NCI-H226 (cell line): ENCODE data around the gene BHLHE23.

ENCODE experiments used
- DNase-seq: peaks from one replicate; pipeline ENCODE4 v3.0.0-alpha.2; 2015

The BHLHE23 gene

GRCh38 chr20:63006540-63007359, at the start of gene BHLHE23:
Gene BHLHE23 (minus strand): TSS chr20:63006964. CDS start chr20:63006774, 190 bp downstream.
- DNase-seq, result no peak

- DNase-seq, result no peak
Measured at GRCh38 chr20:63055575-63056235, 48.9 kb upstream of the BHLHE23 start.

DNA sequence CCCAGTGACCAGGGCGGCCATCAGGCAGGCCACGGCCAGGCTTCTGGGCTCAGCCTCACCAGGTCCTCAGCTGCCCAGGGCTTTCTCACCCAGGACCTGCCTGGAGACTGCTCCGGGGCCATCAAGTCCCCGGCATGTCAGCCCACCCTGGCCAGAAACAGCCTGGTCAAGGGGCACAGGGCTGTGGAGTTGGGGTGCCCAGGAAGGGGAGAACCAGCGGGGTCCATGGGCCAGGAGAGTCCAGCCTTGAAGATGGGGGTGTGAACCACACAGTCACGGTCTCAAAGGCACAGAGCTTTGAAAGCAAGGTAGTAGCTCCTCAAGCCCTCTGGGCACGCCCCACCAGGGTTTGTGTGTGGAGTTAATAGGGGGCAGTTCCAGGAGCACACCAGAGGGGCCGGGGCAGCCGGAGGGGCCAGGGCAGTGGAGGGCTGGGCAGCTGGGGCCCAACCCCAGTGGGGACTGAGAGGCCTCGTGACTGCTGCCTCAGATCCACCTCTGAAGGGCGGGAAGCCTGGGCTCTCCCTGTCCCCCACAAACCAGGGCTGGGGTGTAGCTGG, 48.0 kb upstream of the BHLHE23 start:
- DNase-seq, result no peak

- DNase-seq, result no peak
Measured at GRCh38 chr20:63054103-63054474, 47.3 kb upstream of the BHLHE23 start.

- DNase-seq, result no peak
Measured at GRCh38 chr20:63053432-63054102, 46.8 kb upstream of the BHLHE23 start.

- DNase-seq, result no peak
Measured at GRCh38 chr20:63052571-63053431, 46.0 kb upstream of the BHLHE23 start.

DNA sequence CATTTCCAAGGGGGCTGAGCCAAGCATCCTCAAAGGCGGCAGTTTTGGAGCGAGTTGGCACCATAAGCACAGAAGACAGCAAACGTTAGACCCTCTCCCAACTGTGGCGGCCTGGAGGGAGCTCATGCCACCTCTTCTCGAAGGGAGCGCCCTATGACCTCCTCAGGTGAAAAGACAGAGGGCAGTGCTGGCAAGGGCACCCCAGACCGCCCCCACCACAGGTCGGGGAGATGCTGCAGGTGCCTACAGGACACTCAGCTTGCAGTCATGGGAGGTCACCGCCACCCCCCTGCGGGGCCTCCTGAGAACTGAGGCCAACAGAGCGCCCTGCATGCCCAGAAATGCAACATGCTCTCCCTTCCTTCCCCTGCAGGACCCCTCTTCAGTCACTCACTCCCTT, 45.1 kb upstream of the BHLHE23 start:
- DNase-seq, result no peak

DNA sequence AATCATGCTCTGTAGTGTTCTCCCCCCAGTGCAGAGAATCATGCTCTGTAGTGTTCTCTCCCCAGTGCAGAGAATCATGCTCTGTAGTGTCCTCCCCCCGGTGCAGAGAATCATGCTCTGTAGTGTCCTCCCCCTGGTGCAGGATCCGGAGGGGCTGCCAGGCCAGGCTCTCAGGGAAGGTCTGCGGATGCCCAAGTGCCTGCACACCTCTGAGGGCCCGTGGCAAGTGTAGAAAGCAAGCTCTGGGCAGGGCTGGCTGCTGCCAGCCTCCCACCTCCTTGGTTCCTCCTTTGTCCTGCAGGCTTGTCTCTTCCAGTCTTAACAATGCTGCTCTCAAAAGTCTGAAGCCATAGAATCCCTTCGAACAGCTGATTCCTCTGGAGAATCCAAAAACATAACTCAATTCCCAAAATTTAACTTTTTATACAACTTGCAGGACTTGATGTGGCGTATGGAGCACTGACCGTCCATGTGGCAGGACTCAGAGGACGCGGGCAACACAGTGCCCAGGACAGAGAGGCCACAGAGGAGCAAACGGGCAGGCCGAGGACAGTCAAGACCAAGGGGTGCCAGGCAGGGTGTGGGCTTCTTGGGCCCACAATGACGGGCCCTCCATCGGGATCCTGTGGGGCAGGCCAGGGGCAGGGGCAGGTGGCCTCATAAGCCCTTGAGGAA, 44.6 kb upstream of the BHLHE23 start:
- DNase-seq, result no peak

GRCh38 chr20:63050406-63050805, 43.6 kb upstream of the BHLHE23 start:
- DNase-seq, result no peak

GRCh38 chr20:63049561-63050221, 42.9 kb upstream of the BHLHE23 start:
- DNase-seq, result no peak

- no peak for DNase-seq
Measured at GRCh38 chr20:63049191-63049518, 42.4 kb upstream of the BHLHE23 start.

DNA sequence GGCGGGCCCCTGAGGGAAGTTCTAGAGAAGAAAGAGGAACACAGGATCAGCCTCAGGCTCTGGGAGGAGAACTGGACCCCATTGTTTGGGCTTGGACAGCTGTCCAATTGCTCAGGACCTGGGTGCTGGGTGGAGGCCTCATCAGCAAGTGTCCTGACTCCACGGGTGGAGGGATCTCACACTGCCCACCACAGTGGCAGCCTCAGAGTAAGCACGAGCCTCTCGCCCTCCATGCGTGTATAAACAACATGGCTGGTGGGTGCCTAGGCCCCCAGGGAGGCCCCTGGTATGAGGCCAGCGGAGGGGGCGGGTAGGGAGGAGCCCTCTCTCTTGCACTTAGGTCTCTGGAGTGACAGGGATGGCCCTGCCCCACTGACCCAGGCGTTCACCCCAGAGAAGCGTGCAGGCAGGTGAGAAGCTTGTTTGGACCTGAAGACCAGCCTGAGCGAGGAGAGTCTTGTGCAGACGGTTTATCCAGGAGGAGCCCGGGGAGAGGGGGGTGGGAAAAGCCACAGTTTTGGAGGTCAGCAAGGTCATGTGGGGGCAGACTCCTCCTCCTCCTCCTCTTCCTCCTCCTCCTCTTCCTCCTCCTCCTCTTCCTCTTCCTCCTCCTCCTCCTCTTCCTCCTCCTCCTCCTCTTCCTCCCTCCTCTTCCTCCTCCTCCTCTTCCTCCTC, 41.9 kb upstream of the BHLHE23 start:
- DNase-seq, result no peak

DNA sequence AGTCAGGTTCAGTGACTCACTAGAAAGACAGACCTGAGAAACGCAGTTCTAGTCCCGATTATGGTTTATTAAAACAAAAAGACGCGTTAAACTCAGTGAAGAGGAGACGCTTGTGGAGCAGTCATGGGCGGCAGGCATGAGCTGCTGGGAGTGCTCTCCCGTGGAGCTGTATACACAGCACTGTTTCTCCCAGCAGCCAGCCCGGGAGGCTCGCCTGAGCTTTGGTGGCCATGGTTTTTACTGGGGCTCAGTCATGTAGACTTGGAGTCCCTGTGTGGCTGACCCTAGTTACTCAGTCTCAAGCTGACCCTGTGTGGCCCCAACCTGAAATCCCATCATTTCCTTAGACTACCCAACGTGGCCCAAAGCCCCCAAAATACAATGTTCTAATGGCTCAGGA, 41.2 kb upstream of the BHLHE23 start:
- DNase-seq, result no peak

GRCh38 chr20:63047267-63047666, 40.5 kb upstream of the BHLHE23 start:
- DNase-seq, result no peak

GRCh38 chr20:63046841-63047240, 40.1 kb upstream of the BHLHE23 start:
- no peak for DNase-seq

DNA sequence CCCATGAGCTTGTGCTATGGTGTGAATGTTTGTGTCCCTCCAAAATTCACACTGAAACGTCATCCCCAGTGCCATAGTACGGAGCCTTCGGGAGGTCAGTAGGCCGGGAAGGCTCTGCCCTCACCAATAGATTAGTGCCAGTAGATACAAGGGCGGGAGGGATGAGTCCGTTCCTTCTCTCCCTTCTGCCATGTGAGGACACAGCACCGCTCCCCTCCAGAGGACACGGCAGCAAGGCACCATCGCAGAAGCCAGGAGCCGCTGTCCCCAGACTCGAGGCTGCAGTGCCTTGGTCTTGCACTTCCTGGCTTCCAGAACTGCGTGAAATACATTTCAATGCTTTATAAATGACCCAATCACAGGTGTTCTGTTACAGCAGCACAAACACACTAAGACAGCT, 39.2 kb upstream of the BHLHE23 start:
- DNase-seq, result no peak

DNA sequence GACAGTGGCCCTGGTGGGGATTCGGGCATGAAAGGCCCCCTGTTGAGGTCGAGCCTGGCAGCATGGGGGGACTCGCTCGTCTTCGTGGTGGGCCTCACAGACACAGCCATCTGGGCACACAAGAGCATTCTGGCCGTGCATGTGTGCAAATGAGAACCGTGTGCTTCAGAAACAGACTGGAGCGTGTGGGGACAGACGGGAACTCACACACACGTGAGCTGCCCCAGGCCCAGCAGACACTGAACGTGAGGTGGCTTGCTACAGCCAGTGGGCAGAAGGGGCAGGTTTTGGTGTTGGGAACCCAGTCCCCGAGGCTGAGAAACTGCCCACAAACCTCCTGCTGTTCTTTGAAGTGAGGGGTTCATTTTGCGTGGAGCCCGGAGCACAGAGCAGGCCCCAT, 38.6 kb upstream of the BHLHE23 start:
- no peak for DNase-seq

DNA sequence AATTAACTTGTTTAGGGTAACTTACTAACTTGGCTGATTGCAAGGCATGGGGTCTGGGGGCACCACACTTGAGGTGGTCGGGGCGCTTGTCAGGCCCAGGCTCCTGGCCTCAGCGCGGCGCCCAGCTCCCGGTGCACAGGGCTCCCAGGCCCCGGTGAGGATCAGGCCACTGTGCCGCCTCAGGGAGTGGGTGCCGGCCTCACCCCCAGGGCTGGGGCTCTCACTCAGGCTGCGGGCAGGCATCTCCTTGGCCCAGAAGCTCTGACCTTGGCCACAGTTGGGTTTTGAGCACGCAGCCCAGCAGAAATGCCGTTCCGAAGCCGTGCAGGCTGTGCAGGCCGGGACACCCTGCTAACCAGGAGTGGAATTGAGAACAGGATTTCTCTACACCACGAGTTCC, 37.8 kb upstream of the BHLHE23 start:
- no peak for DNase-seq

DNA sequence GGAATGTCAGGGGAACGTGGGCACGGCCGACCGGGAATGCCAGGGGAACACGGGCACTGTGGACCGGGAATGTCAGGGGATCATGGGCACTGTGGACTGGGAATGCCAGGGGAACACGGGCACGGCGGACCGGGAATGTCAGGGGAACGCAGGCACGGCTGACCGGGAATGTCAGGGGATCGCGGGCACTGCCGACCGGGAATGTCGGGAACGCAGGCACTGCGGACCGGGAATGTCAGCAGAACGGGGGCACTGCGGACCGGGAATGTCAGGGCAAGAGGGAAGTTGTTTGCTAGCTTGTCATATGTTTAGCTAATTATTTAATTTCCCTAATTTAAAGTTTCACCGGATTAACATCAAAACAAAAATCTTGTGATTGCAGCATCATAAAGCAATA, 37.4 kb upstream of the BHLHE23 start:
- DNase-seq, result no peak

- no peak for DNase-seq
Measured at GRCh38 chr20:63043348-63044203, 36.8 kb upstream of the BHLHE23 start.
